Right atrium auricular region (tissue), 2 donors: Measurements from ENCODE around the gene CD226. TPM values are rescaled to one million over a fixed set of nuclear protein-coding genes. Genes with fewer than 3 reads are reported as not detected.

Experiments used
- DNase-seq: peaks from one replicate; pipeline ENCODE4 v3.0.0-alpha.2; 2019; ENCODE audit warnings: low spot score
- H3K27ac ChIP-seq, 2 donors: fragments of 200-600 bp; sonication (generic); 1 replicate in 1 of 2; 2 replicates in 1 of 2; pipeline ENCODE4 v1.5.1; 2016 to 2019
- H3K27me3 ChIP-seq, 2 donors: fragments of 200-600 bp; sonication (generic); one replicate each; pipeline versions ENCODE4 v1.5.1 to v1.6.0; 2017 to 2019
- H3K36me3 ChIP-seq: fragments of 200-600 bp; sonication (generic); one replicate; pipeline ENCODE4 v1.5.1; 2016
- H3K4me1 ChIP-seq, 2 donors: fragments of 200-600 bp; sonication (generic); one replicate each; pipeline versions ENCODE4 v1.5.1 to v1.6.0; 2017 to 2019
- H3K4me3 ChIP-seq, 2 donors: fragments of 200-600 bp; sonication (generic); 1 replicate in 1 of 2; 2 replicates in 1 of 2; pipeline ENCODE4 v1.5.1; 2017 to 2019; ENCODE audit warnings: mild to moderate bottlenecking in 1 of 2, moderate library complexity in 1 of 2
- H3K9me3 ChIP-seq, 2 donors: fragments of 200-600 bp; sonication (generic); one replicate each; pipeline ENCODE4 v1.5.1; 2019
- total RNA-seq, 2 donors: library from RNA; depleted of rRNA; stranded (reverse); fragments of >200 nt; gene quantifications; one replicate each; pipeline ENCODE4 v1.1.0, GENCODE V29; 2016
- TF ChIP-seq, protein P1 (sequence below), 2 donors: fragments of 200-600 bp; sonication (generic); IDR thresholded peaks; one replicate each; pipeline ENCODE4 v1.5.1; 2019; ENCODE audit warnings: antibody characterized with exemption in 2 of 2

Gene CD226
- total RNA-seq, 2 donors from 2014 or later, result 0.22 to 1.3 TPM

DNA sequence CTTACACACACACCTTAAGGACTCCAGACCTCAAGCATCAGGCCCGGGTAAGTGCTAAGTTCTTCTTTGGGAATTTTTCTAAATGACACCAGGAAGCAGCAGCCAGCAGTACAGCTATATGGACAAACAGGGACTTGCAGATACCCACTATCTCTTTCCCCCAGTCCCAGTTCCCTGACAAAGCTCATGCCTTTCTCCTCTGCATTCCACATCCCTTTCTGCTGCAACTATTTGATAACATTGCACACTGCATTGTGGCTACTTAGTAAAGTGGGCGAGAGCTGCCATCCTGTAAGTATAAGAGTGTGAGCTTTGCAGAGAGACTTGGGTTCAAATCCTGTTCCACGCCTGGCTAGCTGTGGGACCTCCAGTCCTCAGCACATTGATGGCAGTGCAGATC lies 14.0 kb upstream of the CD226 start:
- Histone ChIP-seq H3K36me3 (no peaks in the 10 kb centered on the region), H3K4me1 (no peaks in the 10 kb centered on the region), H3K27ac (no peak overlapping the region), H3K4me3 (no peak overlapping the region), H3K9me3 (no peaks in the 10 kb centered on the region), H3K27me3 (no peaks in the 10 kb centered on the region)
- no peak for DNase-seq
- TF ChIP-seq, protein P1, sequence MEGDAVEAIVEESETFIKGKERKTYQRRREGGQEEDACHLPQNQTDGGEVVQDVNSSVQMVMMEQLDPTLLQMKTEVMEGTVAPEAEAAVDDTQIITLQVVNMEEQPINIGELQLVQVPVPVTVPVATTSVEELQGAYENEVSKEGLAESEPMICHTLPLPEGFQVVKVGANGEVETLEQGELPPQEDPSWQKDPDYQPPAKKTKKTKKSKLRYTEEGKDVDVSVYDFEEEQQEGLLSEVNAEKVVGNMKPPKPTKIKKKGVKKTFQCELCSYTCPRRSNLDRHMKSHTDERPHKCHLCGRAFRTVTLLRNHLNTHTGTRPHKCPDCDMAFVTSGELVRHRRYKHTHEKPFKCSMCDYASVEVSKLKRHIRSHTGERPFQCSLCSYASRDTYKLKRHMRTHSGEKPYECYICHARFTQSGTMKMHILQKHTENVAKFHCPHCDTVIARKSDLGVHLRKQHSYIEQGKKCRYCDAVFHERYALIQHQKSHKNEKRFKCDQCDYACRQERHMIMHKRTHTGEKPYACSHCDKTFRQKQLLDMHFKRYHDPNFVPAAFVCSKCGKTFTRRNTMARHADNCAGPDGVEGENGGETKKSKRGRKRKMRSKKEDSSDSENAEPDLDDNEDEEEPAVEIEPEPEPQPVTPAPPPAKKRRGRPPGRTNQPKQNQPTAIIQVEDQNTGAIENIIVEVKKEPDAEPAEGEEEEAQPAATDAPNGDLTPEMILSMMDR (IDR thresholded peaks at IDR 0.05), result no peak

DNA sequence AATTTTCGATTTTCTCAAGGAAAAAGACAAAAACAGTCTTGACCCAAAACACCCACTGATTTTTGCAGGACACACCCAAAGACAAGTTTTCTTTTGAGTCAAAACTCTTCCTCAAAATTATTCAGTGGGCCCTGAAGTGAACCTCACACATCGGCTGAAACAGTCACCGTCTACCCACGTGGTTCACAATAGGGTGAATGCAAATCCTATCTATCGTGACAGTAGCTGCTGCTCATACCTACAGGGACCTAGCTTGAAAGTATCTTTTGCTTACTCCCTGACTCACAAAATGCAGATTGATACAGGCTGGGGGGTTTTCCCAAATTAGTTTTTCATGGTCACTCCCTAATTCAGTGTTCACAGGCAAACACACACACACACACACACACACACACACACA lies 10.7 kb upstream of the CD226 start:
- no peak overlapping the region for H3K27ac ChIP-seq
- H3K27me3 ChIP-seq, result no peaks in the 10 kb centered on the region
- DNase-seq, result no peak
- TF ChIP-seq, protein P1 (IDR thresholded peaks at IDR 0.05), result no peak
- H3K9me3 ChIP-seq, result no peaks in the 10 kb centered on the region
- H3K4me1 ChIP-seq, result no peaks in the 10 kb centered on the region
- no peak overlapping the region for H3K4me3 ChIP-seq
- H3K36me3 ChIP-seq, result no peaks in the 10 kb centered on the region

DNA sequence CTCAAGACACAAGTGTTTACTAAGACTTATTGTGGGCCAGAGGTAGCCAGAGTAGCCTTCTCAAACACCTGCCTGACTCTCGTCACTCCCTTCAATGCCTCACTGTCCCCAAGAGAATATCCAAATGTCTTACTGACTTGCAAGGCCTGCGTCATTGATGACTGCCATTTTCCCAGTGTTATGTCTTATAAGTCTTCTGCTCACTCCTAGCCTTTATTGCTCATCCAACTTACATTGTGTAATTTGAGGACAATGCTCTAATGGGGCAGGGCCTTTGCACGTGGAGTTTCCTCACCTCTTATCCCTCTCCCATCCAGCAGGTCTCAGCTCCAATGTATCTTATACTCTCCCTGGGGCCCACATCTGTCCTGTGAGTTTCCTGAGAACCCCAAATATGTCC lies 10.1 kb upstream of the CD226 start:
- Histone ChIP-seq H3K4me3 (no peak overlapping the region), H3K4me1 (no peaks in the 10 kb centered on the region), H3K9me3 (no peaks in the 10 kb centered on the region), H3K27me3 (no peaks in the 10 kb centered on the region), H3K36me3 (no peaks in the 10 kb centered on the region), H3K27ac (no peak overlapping the region)
- TF ChIP-seq, protein P1 (IDR thresholded peaks at IDR 0.05), result no peak
- no peak for DNase-seq

DNA sequence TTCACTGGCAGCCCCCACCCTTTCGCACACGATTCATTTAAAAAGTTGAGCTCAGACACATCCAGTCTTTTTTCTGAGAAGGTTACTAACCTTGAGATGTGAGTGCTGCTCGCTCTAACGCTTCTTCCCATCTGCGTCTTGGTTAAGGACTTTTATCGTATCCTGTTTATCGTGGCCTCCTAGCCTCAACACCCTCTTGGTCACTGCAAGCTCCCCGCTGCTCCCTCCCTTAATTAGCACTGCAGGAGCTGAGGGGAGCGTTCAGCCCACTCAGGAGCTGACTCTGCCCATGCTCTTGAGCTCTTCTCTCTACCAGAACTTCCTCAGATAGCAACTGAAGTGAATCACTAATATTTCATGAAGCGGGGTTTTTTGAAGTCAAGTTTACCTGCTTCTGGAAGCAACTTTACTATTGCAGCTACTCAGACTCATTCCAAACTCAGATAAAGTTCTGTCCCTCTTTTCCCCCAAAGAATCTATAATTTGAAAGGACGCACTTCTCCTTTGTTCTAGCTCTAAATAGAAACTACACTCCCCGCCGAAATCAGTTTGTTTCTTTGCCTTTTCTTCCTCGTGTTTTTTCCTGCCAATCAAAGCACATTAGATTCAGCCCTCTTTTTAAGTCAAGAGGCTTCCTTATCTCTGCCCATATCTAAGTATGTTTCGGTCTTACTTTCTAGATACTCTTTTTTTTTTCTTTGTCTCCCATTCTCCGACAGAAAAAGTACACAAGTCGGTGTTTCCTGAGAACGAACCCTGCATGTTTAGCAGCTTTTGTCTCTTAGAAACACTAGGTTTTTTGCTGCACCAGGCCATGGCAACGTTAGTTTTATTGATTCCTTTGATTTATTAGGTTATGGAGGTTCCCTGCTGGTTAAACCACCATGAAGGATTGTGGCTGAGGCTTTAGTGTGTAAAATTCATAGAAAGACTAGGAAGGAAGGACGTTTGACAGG lies 9.3 kb upstream of the CD226 start:
- no peaks in the 10 kb centered on the region for H3K4me1 ChIP-seq
- H3K27me3 ChIP-seq, result no peaks in the 10 kb centered on the region
- H3K27ac ChIP-seq, result no peak overlapping the region
- DNase-seq, result no peak
- TF ChIP-seq, protein P1 (IDR thresholded peaks at IDR 0.05), result no peak
- H3K36me3 ChIP-seq, result no peaks in the 10 kb centered on the region
- H3K4me3 ChIP-seq, result no peak overlapping the region
- H3K9me3 ChIP-seq, result no peaks in the 10 kb centered on the region

DNA sequence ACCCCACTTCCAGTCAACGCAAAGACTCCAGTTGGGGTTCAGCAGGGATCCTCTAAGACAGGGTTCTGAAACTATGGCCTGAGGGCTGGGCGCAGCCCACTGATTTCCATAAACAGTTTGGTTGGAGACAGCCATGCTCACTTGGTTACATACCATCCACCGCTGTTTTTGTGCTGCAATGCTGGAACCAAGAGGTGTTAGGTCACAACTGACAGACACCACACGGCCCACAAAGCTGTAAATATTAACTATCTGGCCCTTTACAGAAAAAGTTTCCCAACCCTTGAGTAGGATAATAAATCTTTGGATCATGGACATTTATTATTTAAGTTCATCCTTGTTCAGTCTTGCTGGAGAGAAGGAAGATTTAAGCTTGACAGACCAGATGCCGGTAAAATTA lies 8.4 kb upstream of the CD226 start:
- H3K9me3 ChIP-seq, result no peaks in the 10 kb centered on the region
- no peak overlapping the region for H3K4me3 ChIP-seq
- TF ChIP-seq, protein P1 (IDR thresholded peaks at IDR 0.05), result no peak
- DNase-seq, result no peak
- H3K36me3 ChIP-seq, result no peaks in the 10 kb centered on the region
- no peaks in the 10 kb centered on the region for H3K27me3 ChIP-seq
- no peaks in the 10 kb centered on the region for H3K4me1 ChIP-seq
- no peak overlapping the region for H3K27ac ChIP-seq
